Fibroblast of skin of right quadriceps (primary cell): Measurements from ENCODE around the gene KRTAP17-1.
"Not testable (repeated sequence)": the region's sequence is repeated elsewhere in the genome, so short reads cannot be mapped to it uniquely, and the experiment has no call there.

Source experiments
- DNase-seq: peaks from one replicate; pipeline ENCODE4 v3.0.0-alpha.2; 2013

Gene KRTAP17-1

DNA sequence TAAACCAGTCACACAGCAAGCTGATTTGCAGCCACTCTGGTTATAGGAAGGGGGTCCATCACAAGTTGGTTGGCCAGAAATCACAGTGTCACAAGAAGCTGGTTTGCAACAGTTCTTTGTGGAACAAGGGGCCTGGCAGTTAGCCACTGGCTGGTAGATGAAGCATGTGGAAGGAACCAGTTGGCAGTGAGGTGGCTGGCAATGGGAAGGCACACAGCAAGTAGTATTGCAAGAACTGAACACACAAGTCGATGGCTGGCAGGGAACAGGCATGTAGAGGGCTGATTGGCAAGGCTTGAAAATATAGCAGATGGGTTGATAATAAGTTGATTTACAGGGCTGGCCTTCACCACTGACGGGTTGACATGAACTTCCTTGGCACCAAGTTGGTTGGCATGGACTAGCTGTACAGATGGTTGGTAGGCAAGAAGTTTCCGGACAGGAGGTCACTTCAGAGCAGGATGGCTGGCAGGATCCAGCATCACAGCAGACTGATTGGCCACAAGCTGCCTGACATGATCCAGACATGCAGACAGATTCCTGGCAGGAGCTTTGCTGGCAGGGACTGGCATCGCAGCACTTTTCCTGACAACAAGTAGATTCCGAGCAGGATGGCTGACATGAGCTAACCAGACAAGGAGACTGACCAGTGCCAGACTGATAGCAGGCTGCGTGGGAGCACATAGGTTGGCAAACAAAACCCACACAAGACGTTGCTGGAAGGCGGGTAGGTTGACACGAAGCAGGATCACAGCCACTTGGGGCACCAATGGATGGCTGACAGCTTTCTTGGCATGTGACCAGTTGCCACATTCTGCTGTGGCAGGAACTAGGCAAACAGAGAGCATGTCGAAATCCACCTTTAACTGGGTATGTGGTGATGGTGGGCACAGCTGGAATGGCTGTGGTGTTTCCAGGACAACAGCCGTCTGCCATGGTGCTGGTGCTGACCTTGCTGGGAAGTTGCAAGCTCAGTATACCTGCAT lies 13.3 kb downstream of the KRTAP17-1 start, which contains the start of gene KRTAP29-1:
Gene KRTAP29-1 (minus strand): TSS at position 936 of the 986 bp plus-strand sequence. CDS start 0 bp downstream, at position 936.
- DNase-seq = no peak

DNA sequence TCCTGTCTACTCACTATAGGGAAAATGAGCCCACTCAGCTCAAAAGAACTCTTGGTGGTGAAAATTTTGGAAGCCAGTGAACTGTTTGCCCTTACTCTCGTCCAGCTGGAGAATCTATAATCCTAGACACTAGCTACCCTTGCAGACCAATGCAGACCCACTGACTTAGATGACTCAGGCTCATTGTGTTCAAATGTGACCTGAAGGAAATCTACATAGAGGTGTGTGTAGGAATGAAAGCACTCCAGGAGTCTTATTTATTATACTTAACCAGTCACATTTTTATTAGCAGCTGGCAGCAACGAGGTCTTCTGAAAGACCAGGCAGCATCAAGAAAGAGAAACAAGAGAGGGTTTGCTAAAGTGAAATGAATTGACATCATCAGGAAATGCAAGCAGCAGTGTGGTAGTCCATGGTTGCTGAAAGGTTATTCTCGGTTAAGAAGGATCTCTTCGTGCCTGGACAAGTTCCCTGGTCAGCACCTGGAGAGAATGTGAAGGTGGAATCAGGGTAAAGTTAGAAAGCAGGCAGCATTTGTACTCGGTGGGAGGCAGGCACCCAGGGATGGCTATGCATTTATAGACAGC lies 14.2 kb downstream of the KRTAP17-1 start:
- no peak for DNase-seq

DNA sequence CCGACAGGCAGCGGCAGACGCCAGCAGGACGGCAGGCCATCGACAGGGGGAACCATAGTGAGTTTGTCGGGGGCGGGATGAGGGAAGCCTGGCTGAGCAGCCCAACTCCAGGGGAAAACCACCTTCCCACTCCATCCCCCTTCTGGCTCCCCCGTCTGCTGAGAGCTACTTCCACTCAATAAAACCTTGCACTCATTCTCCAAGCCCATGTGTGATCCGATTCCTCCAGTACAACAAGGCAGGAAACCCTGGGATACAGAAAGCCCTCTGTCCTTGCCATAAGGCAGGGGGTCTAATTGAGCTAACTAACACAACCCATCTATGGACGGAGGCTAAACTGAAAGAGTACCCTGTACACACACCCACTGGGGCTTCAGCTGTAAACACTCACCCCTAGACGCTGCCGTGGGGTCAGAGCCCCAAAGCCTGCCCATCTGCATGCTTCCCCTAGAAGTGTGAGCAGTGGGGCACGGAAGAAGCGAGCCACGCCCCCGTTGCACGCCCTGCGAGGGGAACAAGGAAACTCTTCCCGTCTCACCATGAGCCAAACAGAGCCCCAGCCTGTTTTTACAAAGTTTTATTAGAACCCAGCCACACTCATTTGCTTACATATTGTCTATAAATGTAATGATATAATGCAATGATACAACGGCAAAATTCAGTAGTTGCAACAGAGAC lies 16.9 kb downstream of the KRTAP17-1 start:
- DNase-seq = no peak

DNA sequence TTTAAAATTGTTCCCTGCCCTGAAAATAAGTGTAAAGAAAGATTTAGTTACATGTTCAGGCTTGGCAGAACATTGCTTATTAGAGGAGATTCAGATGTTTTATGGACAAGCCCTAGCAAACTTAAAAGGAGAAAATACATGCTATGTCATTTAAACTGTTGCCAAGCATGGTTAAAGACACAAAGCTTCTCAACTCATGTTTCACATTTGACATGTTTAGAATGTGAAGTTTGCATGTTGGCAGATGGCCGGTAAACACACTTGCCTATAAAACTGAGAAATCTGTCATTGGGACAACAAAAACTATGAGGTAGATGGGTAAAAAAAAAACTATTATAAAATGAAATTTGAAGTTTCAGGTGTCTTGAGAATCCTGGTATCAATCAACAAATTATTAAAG lies 18.7 kb downstream of the KRTAP17-1 start:
- no peak for DNase-seq

DNA sequence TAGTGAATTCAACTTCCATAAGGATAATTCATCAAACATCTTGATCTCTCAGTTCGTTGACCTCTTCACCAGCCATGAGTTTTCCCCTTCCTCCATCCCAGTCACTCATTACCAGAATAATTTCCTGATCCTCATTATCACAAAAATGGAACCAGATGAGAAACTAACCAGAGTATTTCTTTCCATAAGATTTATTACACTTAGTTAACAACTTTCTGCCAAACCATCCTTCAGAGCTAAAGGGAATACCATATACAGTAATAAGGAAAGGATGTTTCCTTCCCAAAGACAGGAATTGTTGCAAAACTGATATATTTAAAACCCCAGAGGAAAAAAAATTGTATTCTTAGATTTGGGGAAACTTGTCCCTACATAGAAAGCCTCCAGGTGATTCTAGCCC lies 21.5 kb downstream of the KRTAP17-1 start:
- DNase-seq = peak; percentile 67

DNA sequence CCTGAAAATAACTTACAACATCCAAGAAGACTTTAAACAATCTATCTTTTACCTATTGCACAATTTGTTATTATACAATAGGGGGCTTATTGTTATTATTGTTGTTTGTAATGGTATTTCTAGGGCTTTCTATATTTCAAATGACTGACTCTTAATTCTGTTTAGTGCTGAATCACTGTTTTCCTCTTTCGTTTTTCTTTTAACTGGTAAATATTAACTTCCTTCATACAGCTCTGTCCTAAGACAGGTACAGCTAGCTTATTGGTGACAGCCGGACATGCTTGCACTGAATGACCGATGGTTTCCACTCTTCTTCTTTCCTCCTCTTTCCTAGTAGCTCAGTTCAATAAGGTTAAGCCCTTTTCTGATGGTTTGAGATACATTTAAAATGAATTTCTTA lies 28.5 kb downstream of the KRTAP17-1 start:
- DNase-seq = no peak

DNA sequence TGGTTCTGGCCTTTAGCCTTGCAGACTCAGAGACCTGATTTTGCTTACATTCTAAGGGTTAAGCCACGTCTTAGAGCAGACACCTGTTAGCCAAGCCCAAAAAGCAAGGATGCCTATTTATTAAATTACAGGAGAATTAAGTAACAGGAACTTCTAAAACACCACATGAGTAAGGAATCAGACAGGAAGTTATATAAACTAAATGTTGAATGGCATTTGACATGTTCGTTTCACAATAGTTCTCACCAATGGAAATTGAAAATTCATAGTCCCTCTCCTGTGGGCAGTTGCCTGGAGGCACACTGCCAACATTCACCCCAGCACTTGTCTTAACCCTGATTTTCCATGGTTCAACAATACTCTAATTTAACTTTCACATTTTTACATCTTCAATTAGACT lies 31.0 kb downstream of the KRTAP17-1 start:
- no peak for DNase-seq

DNA sequence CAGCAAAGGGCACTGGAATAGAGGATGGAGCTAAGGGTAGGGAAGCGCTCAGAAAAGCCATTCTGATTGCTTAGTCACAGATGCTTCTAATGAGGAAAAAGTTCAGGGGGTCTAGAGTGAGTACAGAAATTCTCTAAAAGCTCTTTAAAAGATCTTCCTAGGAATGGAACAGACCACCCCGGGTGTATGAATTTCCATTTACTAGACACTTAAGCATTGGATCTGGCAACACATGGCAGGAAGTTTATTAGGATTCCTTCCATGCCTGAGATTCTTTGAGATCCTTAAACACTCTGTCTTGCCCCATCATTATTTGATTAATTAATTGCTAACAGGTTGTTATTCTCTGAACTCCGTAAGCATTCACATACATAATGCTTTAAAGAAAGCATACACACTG lies 31.5 kb downstream of the KRTAP17-1 start:
- peak; percentile 96 for DNase-seq

DNA sequence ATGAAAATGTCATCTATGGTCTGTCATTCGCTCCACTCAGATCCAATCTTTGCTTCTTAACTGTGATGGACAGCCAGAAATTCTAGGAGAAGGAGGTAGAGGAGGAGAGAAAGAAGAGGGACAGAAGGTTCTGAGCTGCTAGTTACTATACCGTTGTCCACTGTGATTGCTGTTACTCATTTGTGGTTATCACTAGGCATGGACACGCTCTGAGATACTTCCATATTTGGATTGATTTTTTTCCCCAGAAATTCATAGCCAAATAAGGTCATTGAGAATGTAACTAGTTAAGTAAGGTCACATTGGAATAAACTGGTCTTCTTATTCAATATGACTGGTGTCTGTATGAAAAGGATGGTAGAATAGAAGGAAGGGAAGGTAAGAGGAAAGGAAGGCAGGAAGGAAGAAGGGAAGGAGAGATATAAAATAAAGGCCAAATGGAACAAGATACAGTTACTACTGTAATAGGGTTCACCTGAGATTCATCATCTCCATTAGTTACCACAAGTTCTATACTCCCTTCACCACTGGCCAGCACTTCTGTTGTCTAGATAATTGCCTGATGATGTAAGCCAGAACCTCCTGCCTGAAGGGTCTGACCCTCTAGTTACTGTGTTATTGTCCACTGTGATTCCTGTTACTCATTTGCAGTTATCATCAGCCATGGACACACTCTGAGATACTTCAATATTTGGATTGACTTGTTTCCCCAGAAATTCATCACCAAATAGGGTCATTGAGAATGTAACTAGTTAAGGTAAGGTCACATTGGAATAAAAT lies 37.1 kb downstream of the KRTAP17-1 start:
- peak; percentile 17 for DNase-seq

DNA sequence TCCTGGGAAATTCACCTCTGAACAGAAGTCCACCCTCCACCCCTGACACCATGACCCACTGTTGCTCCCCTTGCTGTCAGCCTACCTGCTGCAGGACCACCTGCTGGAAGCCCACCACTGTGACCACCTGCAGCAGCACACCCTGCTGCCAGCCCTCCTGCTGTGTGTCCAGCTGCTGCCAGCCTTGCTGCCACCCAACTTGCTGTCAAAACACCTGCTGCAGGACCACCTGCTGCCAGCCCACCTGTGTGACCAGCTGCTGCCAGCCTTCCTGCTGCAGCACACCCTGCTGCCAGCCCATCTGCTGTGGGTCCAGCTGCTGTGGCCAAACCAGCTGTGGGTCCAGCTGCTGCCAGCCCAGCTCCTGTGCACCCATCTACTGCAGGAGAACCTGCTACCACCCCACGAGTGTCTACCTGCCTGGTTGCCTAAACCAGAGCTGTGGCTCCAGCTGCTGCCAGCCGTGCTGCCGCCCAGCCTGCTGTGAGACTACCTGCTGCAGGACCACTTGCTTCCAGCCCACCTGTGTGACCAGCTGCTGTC lies 39.8 kb downstream of the KRTAP17-1 start, which contains the start of gene KRTAP9-7:
Gene KRTAP9-7 (plus strand): TSS at position 51 of the 543 bp plus-strand sequence. CDS start 0 bp downstream, at position 51.
- DNase-seq = not testable (repeated sequence)

DNA sequence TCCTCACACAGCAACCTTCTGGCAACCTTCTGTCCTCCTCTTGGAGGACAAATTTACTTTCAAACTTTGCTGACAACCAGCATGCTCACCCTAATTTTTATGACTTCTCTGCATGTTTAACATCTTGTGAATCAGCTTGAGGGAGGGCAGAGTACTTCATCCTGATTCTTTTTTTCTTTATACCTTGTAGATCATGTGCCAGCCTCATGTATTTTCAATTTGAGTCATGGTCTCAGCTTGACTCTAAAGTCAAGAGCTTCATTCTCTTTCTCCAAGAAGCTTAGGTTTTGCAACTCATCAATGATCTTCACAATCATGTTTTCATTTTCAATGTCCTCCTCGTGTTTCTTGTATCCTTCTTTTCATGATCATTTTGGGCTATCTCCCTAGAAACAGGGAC lies 43.7 kb downstream of the KRTAP17-1 start:
- DNase-seq = no peak

DNA sequence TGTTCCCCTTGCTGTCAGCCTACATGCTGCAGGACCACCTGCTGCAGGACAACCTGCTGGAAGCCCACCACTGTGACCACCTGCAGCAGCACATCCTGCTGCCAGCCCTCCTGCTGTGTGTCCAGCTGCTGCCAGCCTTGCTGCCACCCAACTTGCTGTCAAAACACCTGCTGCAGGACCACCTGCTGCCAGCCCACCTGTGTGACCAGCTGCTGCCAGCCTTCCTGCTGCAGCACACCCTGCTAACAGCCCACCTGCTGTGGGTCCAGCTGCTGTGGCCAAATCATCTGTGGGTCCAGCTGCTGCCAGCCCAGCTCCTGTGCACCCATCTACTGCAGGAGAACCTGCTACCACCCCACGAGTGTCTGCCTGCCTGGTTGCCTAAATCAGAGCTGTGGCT lies 44.2 kb downstream of the KRTAP17-1 start:
- DNase-seq = not testable (repeated sequence)

DNA sequence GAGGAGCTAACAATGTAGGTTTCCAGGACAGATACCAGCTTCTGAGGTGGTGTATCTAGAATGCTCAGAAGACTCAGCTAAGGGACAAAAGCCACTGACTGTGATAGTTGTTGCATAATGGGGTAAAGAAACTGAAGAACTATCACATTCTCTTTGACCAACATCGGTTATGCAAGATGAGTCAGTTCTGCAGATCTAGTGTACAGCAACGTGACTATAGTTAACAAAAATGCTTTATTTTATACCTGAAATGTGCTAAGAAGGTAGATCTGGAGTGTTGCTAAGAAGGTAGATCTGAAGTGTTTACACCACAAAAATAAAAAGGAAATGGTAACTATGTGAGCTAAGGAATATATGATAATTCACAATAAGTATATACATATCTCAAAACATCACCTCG lies 47.8 kb downstream of the KRTAP17-1 start:
- DNase-seq = no peak

DNA sequence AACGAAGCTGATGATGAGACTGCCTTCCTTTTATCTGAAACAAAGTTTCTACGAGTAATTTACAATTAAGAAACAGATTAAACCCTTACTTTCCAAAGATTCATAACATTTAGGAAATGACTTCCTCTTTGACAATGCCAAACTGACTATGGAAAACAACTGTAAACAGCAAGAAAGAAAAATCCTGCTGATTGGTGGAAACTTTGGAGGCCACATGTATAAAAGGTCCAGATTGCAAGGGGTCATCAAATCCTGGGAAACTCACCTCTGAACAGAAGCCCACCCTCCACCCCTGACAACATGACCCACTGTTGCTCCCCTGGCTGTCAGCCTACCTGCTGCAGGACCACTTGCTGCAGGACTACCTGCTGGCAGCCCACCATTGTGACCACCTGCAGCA lies 50.4 kb downstream of the KRTAP17-1 start, which contains the start of gene KRTAP9-6:
Gene KRTAP9-6 (plus strand): TSS at position 301 of the 400 bp plus-strand sequence. CDS start 0 bp downstream, at position 301.
- no peak for DNase-seq
